Activated gamma-delta T cell (primary cell): ENCODE measurements around the gene DCLRE1A.

Source experiments
- DNase-seq: peaks from one replicate; lab custom pipeline; 2025; lab: John Stamatoyannopoulos, UW

Gene DCLRE1A

DNA sequence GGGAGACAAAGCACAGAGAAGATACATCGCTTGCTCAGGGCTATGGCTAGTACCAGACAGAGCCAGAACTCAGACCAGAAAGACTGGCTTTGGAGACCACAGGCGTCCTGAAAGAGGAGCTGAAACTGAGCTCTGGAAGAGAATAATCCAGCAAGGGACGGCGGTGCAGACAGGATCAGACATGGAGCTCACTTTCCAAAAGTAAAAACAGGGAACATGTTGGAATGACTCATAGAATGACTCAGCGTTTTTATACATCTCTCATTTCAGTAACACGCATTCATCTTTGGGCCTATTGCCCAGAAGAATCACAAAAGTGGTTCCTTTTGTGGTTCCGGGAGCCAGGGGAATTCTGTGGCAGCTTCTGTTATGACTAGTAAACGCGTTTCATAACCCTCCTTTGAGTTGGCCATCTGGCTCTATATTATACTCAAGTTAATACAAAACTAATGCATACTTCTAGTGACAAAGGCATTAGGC lies 65.2 kb downstream of the DCLRE1A start:
- no peak for DNase-seq
